ENCODE measurements around the gene PNPLA7.

GRCh38 chr9:137428841-137429545 lies 121.2 kb downstream of the PNPLA7 start:
- no peak for TF ChIP-seq POLR2A (IDR thresholded peaks at IDR 0.05; ENCODE audit: low read depth, low read length)
- TF ChIP-seq ZBTB33 (IDR thresholded peaks at IDR 0.05): no peak
- TF ChIP-seq CUX1 (IDR thresholded peaks at IDR 0.05; ENCODE audit: insufficient replicate concordance, low read depth, low read length): no peak
- no peak for TF ChIP-seq IRF3 (IDR thresholded peaks at IDR 0.05)
- no peak for TF ChIP-seq POLR2AphosphoS5 (IDR thresholded peaks at IDR 0.05; ENCODE audit: low read length)
- TF ChIP-seq TAF1 (IDR thresholded peaks at IDR 0.05; ENCODE audit: borderline replicate concordance, low read depth, low read length): no peak
- no peak for TF ChIP-seq EP300 (IDR thresholded peaks at IDR 0.05; ENCODE audit: borderline replicate concordance in 1 of 2, control insufficient read depth in 1 of 2, low read depth in 2 of 2, low read length in 2 of 2)
- TF ChIP-seq HCFC1 (IDR thresholded peaks at IDR 0.05; ENCODE audit: low read length): no peak
- no peak for TF ChIP-seq USF2 (IDR thresholded peaks at IDR 0.05; ENCODE audit: borderline replicate concordance, low read depth, low read length)
- no peak for TF ChIP-seq FOXM1 (IDR thresholded peaks at IDR 0.05; ENCODE audit: low read depth, low read length)
- TF ChIP-seq CREB1 (IDR thresholded peaks at IDR 0.05; ENCODE audit: low read depth): no peak
- no peak for TF ChIP-seq ZSCAN29 (IDR thresholded peaks at IDR 0.05)
- TF ChIP-seq CTCF (IDR thresholded peaks at IDR 0.05 in 2 of 3, conservative IDR thresholded peaks at IDR 0.05 in 1 of 3; ENCODE audit: control insufficient read depth in 2 of 3, extremely low read depth in 1 of 3, insufficient read depth in 1 of 3, low read depth in 3 of 3, low read length in 3 of 3): no peak
- no peak for TF ChIP-seq MXI1 (IDR thresholded peaks at IDR 0.05; ENCODE audit: low read depth, low read length)

All from GM12878 (cell line).